ENCODE results near the gene EREG. TPM values are rescaled to one million over a fixed set of nuclear protein-coding genes. Genes with fewer than 3 reads are reported as not detected.

EREG gene
- total and polyA plus RNA-seq, 2 of the 8 experiments (the other 6 are each of a cell fraction or from before 2014, with no cell fraction given), result not detected

GRCh38 chr4:74365761-74366160 is 816 bp downstream of the EREG start:
- FAIRE-seq, result no peak
- Histone ChIP-seq H3K36me3 (ENCODE audit: control insufficient read depth in 2 of 4, insufficient read depth in 4 of 4, low read length in 3 of 4) (no peaks in the 10 kb centered on the region), H3K79me1 (ENCODE audit: low read depth, low read length) (no peaks in the 10 kb centered on the region), H3K79me2 (ENCODE audit: control insufficient read depth in 1 of 2, insufficient read depth in 2 of 2, low read length in 2 of 2) (no peaks in the 10 kb centered on the region), H3K23ac (ENCODE audit: insufficient read length) (no peak overlapping the region), H2BK20ac (ENCODE audit: low read length) (no peak overlapping the region), H3K27me3 (replicated peaks in 1 of 4; ENCODE audit: control insufficient read depth in 3 of 4, extremely low read depth in 1 of 4, insufficient read depth in 3 of 4, low read length in 3 of 4) (peaks cover 0 to 12% (median 6%) of the 10 kb centered on the region in 4 experiments; a peak in 4 of 7 replicates), H3K4me3 (ENCODE audit: extremely low read depth in 1 of 4, insufficient read depth in 2 of 4, low read depth in 3 of 4, low read length in 4 of 4) (peak overlapping the region; percentile 54 to 86 (median 72); a peak in 7 of 8 replicates), H2BK5ac (ENCODE audit: low read depth, low read length) (no peak overlapping the region), H2AFZ (ENCODE audit: low read length) (no peak overlapping the region; the same call in 1 of the 2 replicates), H2AK5ac (ENCODE audit: low read depth, low read length) (no peak overlapping the region), H3K56ac (replicated peaks; ENCODE audit: insufficient read length, low read depth, low read length) (no peak overlapping the region), H2BK120ac (replicated peaks; ENCODE audit: low read depth, low read length) (no peak overlapping the region), H4K8ac (ENCODE audit: extremely low read depth, insufficient read depth, low read length) (no peak overlapping the region), H3K14ac (ENCODE audit: insufficient read length) (no peak overlapping the region), H3K9me3 (ENCODE audit: insufficient read depth in 2 of 2, low read depth in 1 of 2, low read length in 1 of 2) (no peaks in the 10 kb centered on the region), H3K9ac (replicated peaks in 1 of 4; ENCODE audit: extremely low read depth in 1 of 4, low read depth in 3 of 4, low read length in 3 of 4) (peak overlapping the region in 1 of 4 experiments; percentile 9; a peak in 2 of 7 replicates), H3K23me2 (ENCODE audit: low read depth, low read length) (peaks cover 13% of the 10 kb centered on the region), H3K4me2 (ENCODE audit: insufficient read depth in 1 of 2, low read depth in 2 of 2, low read length in 2 of 2) (peak overlapping the region; percentile 86 to 90), H2BK12ac (ENCODE audit: low read depth, low read length) (no peak overlapping the region), H4K91ac (replicated peaks; ENCODE audit: insufficient read length, low read length) (no peak overlapping the region), H3K27ac (ENCODE audit: low read depth, low read length) (no peak overlapping the region), H3K4me1 (replicated peaks in 1 of 4; ENCODE audit: control insufficient read depth in 3 of 4, insufficient read depth in 4 of 4, low read length in 3 of 4) (peaks cover 0 to 7% (median 1%) of the 10 kb centered on the region in 4 experiments; a peak in 3 of 7 replicates), H3K4ac (replicated peaks; ENCODE audit: insufficient read length, low read depth, low read length) (no peak overlapping the region), H4K20me1 (replicated peaks in 1 of 2; ENCODE audit: control insufficient read depth in 1 of 2, insufficient read depth in 2 of 2, low read length in 2 of 2) (no peaks in the 10 kb centered on the region), H2BK15ac (ENCODE audit: low read length) (no peak overlapping the region), H3K18ac (ENCODE audit: extremely low read depth, low read length) (no peak overlapping the region), H4K5ac (ENCODE audit: insufficient read length, low read depth, low read length) (no peak overlapping the region)
- no peak for TF ChIP-seq BCL11A (IDR thresholded peaks at IDR 0.05; ENCODE audit: low read depth in 2 of 2, low read length in 2 of 2)
- no peak for TF ChIP-seq TCF12 (IDR thresholded peaks at IDR 0.05; ENCODE audit: low read depth, low read length)
- TF ChIP-seq JUND (IDR thresholded peaks at IDR 0.05; ENCODE audit: low read length), result no peak
- TF ChIP-seq KDM4A (IDR thresholded peaks at IDR 0.05; ENCODE audit: low read depth, low read length, severe bottlenecking), result no peak
- no peak for TF ChIP-seq CEBPB (IDR thresholded peaks at IDR 0.05; ENCODE audit: low read depth, low read length)
- no peak for TF ChIP-seq MAX (IDR thresholded peaks at IDR 0.05)
- TF ChIP-seq USF2 (IDR thresholded peaks at IDR 0.05; ENCODE audit: low read length), result no peak
- DNase-seq (ENCODE audit: low read depth in 1 of 2, low spot score in 2 of 2), result peak in 1 of 2 experiments; percentile 56
- 8% methylated on average over 10 of the region's 11 CpGs; no CpG with 5 or more reads in 1 of the 2 experiments for WGBS, 2 experiments (ENCODE audit: extremely low coverage in 1 of 2, insufficient coverage in 1 of 2, insufficient read length in 1 of 2, insufficient replicate concordance in 2 of 2, low coverage in 1 of 2, low lambda C conversion rate in 2 of 2, missing lambda C conversion rate in 1 of 2)
- ChIA-PET CTCF (ENCODE audit: partially characterized antibody) (interaction anchor here (1.2 to 2.5 kb wide), 4 partner anchors 15 to 310 kb away, joined by 3 to 11 read pairs (median 4); no protein-coding TSS in a partner anchor), POLR2A (ENCODE audit: partially characterized antibody) (no interaction called here)
